NK-92 (cell line): ENCODE measurements around the gene SFPQ.
"Not testable (repeated sequence)": the region's sequence is repeated elsewhere in the genome, so short reads cannot be mapped to it uniquely, and the experiment has no call there.

Experiments
- DNase-seq: peaks from one replicate; lab custom pipeline; 2025; ENCODE audit not compliant: unreplicated experiment; lab: John Stamatoyannopoulos, UW

The SFPQ gene, protein sequence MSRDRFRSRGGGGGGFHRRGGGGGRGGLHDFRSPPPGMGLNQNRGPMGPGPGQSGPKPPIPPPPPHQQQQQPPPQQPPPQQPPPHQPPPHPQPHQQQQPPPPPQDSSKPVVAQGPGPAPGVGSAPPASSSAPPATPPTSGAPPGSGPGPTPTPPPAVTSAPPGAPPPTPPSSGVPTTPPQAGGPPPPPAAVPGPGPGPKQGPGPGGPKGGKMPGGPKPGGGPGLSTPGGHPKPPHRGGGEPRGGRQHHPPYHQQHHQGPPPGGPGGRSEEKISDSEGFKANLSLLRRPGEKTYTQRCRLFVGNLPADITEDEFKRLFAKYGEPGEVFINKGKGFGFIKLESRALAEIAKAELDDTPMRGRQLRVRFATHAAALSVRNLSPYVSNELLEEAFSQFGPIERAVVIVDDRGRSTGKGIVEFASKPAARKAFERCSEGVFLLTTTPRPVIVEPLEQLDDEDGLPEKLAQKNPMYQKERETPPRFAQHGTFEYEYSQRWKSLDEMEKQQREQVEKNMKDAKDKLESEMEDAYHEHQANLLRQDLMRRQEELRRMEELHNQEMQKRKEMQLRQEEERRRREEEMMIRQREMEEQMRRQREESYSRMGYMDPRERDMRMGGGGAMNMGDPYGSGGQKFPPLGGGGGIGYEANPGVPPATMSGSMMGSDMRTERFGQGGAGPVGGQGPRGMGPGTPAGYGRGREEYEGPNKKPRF

DNA sequence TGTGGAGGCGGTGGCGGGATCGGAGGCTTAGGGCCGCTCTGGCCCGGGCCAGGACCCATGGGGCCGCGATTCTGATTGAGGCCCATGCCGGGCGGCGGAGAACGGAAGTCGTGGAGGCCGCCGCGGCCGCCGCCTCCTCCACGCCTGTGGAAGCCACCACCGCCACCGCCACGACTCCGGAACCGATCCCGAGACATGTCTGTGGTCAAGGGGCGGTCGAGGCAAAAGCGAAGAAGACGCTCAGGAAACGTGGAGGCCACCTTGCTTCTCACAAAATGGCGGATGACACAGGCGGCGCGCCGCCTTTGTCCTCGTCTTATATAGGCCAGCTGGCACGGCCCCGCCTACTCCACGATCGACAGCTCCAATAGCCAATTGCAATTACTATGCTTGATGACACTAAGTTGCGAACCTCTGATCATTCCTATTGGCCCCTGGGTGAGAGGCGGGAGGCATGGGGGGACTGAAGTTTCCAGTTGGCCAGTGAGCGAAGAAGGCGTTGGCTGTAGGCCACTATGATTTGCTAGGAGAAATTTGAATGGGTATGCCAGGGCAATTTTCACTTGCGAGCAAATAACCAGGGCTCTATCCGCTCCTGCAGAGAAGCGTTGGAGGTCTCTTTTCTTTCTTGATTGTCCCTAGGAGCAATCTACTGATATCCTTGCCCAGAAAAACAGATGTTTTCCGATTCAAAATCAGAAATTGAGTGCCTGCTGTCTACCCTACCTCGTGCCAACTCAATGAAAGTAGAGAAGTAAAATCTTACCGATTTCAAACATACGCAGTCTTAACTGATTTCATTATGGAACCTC is at the start of gene SFPQ:
SFPQ (minus strand) TSS at position 293 of the 812 bp plus-strand sequence; CDS start at position 197, 96 bp downstream.
- peak; percentile 91 for DNase-seq

- not testable (repeated sequence) for DNase-seq
Observed at GRCh38 chr1:35236772-35237171, 43.8 kb upstream of the SFPQ start.

DNA sequence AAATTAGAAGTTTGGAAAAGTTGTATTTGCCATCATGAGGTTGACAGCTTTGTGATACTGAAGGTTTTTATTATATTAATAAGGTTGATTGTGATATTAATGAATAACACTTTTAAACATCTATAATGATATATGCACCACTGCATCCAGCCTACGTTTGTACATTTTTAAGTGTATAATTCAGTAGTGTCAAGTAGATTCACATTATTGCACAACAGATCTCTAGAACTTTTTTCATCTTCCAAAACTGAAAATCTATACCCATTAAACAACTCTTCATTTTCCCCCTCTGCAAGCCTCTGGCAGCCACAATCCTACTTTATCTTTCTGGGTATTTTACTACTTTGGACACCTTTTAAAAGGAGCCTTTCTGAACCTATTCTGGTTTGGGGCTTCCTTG is 38.3 kb upstream of the SFPQ start:
- DNase-seq, result no peak

GRCh38 chr1:35229587-35230360 is 36.8 kb upstream of the SFPQ start:
- DNase-seq, result no peak

DNA sequence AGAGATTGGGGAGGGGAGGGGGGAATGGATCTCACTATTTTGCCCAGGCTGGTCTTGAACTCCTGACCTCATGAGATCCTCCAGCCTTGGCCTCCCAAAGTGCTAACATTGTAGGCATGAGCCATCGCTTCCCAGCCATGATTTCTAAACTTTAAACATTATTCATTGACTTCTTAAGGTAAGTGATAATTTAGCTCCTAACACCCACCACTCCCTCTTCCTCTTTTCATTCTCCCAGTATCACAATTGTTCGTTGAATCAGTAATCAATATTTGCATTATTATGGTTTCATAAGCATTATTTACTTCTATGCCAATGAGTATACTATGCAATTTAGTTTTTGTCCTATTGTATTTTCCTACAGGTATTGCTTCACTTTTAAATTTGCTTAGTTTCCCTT is 33.6 kb upstream of the SFPQ start:
- DNase-seq, result no peak

DNA sequence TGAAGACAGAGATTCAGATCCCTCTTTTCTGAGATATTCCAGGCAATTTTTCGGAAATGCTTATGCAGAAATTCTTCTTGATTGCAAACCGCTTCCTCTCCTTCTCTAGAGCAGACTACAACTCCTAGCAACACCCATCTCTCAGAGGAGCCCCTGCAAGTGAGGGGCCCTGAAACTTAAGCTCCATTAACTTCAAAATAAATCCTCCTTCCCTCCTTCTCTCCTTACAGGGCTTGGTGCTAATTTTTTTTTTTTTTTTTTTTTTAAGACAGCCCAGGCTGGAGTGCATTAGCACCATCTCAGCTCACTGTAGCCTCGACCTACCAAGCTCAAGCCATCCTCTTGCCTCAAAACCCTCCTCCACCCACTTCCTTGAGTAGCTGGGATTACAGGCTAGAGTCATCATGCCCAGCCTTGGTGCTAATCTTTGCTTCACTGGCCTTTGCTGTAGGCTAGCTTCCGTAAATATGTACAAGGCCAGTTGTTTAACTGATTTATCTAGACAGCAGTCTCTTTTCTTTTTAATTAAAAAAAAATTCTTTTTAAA is 30.2 kb upstream of the SFPQ start:
- DNase-seq, result no peak

DNA sequence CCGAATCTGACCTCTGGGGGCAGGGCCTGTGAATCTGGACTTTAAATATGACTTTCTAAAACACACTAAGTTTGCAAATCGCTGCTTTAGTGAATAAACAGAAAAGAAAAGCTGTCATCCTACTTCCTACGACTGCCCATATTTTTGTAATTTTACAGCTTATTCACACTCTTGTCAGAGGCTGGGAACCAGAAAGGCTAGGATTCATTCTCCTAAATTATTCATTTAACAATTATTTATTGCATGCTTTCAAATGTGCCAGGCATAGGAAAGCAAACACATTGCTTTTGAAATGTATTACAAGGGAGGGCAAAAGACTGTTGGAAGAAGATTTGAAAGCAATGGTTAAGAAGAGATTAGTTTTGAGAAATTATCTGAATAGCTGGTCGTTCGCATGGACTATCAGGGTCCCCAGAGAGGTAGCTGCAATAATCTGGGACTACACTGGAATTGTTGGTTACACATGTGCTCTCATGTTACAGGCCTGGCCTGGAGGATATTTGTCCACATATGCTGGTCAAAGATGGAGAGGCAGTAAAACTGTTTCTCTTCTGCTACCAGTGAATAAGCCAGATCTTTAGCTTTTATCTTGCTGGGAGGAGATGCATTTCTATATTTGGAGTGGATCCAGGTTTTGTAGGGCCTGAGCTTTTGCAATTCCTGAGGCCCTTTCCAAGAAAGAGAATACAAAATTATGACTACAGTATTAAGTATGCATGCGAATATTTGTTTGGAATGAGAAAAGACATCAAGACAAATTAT is 29.6 kb upstream of the SFPQ start:
- no peak for DNase-seq

DNA sequence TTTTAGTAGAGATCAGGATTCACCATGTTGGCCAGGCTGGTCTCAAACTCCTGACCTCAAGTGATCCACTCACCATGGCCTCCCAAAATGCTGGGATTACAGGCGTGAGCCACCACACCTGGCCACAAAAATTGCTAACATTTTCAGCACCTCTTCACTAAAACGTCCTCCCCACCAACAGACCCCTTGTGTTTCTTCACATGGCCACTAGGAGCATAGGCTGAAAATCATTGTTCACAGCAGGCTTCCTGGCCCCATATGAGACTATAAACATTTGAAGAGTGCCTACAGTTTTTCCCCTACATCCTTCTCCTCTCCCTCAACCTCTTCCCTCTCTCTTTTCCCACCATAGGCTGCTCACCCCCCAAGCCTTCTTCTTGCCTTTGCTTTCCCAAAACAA is 28.0 kb upstream of the SFPQ start:
- no peak for DNase-seq

- no peak for DNase-seq
Observed at GRCh38 chr1:35215346-35215745, 22.4 kb upstream of the SFPQ start.

- DNase-seq, result no peak
Observed at GRCh38 chr1:35211120-35211414, 18.1 kb upstream of the SFPQ start.

- DNase-seq, result no peak
Observed at GRCh38 chr1:35210321-35211119, 17.6 kb upstream of the SFPQ start.

DNA sequence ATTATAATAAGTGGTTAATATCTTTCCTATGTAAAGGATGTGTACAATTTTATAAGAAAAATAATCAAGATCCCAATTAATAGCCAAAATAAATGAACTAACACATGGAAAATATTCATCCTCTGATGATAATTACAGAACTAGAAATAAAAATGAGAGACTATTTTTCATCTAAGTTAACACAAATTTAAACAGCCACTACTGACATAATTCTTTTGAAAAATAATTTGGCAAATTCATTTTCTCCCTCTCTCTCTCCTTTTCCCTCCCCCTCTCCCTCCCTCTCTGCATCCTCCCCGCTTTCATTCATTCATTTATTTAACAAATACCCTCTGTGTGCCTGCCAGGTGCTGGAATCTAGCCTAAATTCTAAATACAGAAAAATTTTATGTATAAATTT is 10.3 kb upstream of the SFPQ start:
- no peak for DNase-seq

DNA sequence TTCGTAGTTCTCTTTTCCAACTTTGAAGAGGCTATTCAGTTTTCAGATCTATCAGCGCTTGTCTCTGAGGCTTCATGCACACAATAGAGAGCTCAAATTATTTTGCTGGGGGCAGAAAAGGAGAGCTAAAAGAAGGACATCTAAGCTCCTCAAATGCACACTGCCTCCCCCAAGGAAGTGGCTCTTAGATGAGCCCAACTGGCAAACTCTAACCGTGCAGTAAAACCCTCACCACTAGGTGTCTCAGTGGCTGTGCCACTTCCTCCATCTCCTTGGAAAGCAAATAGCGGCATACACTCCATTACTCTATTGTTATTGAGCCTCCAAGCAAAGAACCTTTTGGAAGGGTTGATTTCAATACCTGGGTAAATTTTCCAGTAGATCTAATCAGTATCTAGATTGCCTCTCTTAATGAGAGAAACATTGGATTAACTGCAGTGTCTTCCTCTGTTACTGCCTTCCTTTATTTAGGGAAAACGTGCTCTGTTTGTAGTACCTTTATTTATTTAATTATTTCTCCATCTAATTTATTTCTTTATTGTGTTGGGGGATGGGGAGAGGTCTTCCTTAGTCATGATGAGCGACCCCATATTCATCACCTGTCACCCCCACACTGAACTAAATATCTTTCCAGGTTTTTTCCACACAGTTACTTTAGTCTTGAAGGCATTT is 9.2 kb upstream of the SFPQ start:
- DNase-seq, result no peak

GRCh38 chr1:35201631-35202030 is 8.7 kb upstream of the SFPQ start:
- DNase-seq, result no peak

DNA sequence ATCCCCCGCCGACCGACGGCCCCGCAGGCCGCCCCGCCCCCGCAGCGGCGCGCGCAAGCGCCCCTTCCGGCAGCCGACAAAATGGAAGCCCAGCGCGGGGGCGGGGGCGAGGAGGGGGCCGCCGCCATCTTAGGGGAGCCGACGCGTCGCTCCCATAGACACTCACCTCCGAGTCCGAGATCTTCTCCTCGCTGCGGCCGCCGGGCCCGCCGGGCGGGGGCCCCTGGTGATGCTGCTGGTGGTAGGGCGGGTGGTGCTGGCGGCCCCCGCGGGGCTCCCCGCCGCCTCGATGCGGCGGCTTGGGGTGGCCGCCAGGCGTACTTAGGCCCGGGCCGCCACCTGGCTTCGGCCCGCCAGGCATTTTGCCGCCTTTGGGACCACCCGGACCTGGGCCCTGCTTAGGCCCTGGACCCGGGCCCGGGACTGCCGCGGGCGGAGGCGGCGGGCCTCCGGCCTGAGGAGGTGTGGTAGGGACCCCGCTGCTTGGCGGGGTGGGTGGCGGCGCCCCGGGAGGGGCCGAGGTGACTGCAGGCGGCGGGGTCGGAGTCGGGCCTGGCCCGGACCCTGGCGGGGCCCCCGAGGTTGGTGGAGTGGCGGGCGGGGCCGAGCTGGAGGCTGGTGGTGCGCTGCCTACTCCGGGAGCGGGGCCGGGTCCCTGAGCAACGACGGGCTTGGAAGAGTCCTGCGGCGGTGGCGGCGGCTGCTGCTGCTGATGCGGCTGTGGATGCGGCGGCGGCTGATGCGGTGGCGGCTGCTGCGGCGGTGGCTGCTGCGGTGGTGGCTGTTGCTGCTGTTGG is 691 bp downstream of the SFPQ start:
- DNase-seq, result peak; percentile 39

DNA sequence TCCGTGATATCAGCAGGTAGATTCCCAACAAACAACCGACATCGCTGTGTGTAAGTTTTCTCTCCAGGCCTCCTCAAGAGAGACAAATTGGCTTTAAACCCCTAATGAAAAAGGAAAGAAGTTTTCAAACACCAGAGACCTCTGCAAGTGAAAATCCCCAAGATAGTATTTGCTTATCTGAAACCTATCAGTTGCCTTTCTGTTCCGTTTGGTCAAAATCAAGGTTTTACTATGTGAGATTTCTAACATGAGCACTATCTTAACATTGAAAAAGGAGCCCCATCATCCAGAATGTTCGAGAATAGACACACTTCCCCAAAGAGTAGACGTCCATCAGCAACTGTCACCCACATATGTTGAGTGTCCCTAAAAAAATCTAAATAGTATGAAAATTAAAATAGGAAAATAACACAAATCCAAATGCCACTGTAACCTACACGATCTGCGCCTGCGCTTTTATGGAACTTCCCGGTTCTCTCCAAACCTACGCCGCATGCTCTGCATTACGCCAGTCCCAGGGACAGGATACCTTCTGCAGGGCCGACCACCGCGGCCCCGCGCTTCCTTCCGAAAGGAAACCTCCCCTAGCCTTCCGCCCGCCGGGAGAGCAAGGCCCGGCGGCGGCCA is 1.4 kb downstream of the SFPQ start:
- DNase-seq, result no peak

- no peak for DNase-seq
Observed at GRCh38 chr1:35190784-35191183, 2.2 kb downstream of the SFPQ start.
